Occipital lobe (tissue), 2 donors: Measurements from ENCODE around the gene SNX15. TPM values are rescaled to one million over a fixed set of nuclear protein-coding genes. Genes with fewer than 3 reads are reported as not detected.
"Not testable (repeated sequence)": the region's sequence is repeated elsewhere in the genome, so short reads cannot be mapped to it uniquely, and the experiment has no call there.

Experiments used
- DNase-seq: peaks from one replicate; lab custom pipeline; 2025; lab: John Stamatoyannopoulos, UW
- total RNA-seq: library from RNA; depleted of rRNA; stranded (reverse); fragments of >200 nt; gene quantifications from one replicate; pipeline ENCODE4 v1.2.3, GENCODE V29; 2014

Gene SNX15, protein sequence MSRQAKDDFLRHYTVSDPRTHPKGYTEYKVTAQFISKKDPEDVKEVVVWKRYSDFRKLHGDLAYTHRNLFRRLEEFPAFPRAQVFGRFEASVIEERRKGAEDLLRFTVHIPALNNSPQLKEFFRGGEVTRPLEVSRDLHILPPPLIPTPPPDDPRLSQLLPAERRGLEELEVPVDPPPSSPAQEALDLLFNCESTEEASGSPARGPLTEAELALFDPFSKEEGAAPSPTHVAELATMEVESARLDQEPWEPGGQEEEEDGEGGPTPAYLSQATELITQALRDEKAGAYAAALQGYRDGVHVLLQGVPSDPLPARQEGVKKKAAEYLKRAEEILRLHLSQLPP
- 19.0 TPM for total RNA-seq

DNA sequence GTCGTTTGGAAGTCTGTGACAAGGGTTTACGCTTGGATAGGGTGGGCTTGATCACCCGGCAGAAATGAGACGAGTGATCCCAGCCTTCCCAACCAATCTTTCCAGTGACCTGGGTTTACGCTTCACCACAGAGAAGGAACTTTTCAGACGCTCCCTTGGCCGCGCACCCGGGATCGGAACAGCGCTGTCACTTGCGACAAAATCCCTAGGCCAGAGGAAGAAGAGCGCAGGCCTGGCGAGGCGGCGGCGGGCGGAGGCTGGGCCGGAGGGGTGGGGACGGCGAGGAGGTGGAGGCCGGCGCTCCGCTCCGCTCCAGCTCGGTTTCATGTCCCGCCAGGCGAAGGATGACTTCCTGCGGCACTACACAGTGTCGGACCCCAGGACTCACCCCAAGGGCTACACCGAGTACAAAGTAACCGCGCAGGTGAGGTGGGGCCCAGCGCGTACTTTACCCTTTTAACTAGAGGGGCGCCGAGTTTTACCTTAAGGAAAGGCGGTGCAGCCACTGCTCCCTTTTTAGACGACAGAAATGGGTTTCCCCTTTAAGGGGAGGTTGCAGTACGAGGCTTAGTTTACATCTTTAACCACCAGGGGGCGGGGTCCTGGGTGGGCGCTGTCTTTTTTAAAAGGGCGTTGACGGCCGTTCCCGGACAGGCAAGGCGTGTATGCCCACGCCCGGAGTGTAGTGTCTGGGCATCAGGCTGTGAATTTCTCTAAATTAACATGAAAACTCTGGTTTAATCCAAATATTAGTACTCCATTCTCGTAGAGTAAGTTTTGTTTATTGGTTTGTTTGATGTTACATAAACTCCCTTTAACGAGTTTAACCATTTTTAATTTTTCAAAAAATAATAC is at the start of gene SNX15:
TSS of gene SNX15 (plus strand) at position 227 of the 855 bp plus-strand sequence. CDS start at position 326, 99 bp downstream.
- DNase-seq, result peak; percentile 90

DNA sequence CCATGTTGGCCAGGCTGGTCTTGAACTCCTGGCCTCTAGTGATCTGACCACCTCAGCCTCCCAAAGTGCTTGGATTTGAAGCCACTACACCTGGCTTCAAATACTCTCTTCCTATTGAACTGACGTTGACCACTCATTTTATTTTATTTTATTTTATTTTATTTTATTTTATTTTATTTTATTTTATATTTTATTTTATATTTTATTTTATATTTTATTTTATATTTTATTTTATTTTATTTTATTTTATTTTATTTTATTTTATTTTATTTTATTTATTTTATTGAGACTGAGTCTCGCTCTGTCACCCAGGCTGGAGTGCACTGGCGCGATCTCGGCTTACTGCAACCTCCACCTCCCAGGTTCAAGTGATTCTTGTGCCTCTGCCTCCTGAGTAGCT is 43.9 kb upstream of the SNX15 start:
- DNase-seq, result not testable (repeated sequence)

DNA sequence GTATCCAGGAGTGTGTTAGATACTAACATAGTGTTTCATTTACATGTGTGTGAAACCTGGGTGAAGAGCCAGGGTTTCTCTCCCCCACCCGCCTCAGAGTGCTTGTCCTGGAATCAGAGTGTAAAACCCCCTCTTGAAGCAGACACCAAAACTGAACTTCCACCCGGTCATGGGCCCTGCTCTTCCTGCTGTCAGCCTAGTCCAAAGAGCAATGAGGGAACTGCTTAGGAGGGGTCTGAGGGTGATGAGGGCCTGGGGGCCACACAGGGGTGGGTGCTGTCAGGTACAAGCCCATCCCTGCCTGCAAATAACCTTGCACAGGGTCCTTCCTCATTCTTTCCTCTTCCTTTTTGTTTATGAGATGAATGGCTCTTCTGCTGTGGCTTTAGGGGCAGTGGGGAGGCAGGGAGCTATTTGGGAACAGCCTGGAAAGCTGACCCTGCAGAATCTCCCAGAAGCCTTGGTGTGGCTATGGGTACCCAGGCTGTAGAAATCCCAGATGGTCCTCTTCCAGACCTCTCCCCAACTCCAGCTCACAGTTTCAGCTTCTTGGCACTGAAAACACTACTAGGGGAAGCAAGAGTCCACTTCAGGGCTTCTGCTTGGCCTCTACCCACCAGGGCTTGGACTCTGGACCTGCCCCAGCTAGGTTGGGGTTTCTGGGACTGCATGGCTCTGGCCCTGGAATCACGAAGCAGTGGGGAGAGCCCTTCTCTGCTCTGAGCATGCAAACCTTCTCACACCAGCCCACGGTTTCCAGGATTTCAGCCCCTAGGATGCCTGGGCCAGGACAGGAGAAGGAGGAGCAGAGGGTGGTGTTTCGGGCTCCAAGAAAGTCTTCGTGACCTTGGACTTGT is 39.0 kb upstream of the SNX15 start:
- DNase-seq, result no peak

DNA sequence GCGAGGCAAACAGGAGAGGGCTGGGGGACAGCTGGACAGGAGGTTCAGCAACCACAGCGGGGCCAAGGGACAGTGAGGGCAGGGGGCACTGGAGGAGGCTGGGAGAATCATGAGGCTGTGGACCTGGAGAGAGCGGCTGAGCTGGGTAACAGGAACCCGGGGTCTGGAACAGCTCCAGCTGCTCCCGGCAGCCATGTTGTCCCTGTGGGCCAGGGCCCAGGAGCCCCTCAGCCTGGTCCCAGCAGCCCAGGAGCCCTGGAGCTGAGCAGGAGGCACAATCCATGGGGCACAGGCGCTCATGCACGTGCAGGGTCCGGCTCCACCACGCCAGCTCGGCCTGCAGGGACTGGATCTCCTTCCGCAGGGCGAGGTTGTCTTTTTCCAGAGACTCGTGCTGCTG is 37.8 kb upstream of the SNX15 start:
- no peak for DNase-seq

DNA sequence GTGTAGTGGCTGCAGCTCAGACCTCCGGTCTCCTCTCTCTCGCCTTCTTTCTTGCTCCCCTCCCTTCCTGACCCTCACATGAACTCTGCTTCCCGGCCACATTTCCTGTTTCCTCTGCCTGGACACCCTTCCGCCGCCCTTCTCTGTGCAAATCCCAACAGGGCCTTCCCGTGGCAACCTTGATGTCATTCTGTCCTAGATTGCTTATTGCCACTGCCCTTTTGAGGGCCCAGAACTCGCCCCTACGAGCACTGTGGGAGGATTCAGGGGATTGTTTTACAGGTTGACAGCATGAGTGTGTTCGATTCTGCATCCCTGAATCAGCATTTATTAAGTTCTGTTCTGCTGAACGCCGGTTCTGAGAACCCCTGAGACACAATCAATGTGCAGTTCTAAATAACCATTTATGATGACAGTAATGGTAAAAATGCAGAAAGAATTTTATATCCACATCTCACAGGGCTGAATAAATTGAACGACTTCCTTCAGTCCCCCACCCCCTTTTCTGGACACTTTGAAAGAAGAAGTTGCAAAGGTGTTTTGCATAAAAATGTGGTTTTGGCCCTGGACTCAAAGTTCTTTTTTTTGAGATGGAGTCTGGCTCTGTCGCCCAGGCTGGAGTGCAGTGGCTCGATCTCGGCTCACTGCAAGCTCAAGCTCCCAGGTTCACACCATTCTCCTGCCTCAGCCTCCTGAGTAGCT is 36.9 kb upstream of the SNX15 start:
- no peak for DNase-seq

DNA sequence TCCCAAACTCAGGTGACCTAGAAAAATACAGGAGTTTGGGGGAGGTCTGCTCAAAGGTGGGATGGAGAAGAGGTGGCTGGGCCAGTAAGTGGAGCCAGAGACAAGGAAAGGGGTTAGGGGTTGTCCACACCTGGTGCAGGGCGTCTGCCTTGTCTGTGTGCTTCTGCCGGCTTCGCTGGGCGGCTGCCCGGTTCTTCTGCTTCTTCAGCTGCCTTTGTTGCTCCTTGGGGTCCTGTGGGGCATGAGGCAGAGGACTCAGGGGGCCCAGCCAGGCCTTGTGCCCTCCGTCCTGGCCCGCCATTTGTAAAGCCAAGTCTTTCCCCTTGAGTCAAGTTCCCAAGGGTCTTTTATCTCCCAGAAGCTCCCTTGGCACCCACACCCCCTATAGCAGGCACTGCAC is 32.9 kb upstream of the SNX15 start:
- no peak for DNase-seq

DNA sequence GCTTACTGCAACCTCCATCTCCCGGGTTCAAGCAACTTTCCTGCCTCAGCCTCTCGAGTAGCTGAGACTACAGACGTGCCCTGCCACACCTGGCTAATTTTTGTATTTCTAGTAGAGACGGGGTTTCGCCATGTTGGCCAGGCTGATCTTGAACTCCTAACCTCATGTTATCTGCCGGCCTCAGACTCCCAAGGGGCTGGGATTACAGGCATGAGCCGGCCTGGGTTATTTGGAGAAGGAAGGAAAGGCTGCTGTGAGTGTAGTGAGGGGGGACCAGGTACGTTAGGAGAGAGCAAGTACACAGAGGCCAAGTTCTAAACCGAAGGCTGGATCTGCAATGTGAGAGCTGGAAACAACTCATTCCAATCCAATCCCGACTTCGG is 30.9 kb upstream of the SNX15 start:
- no peak for DNase-seq

DNA sequence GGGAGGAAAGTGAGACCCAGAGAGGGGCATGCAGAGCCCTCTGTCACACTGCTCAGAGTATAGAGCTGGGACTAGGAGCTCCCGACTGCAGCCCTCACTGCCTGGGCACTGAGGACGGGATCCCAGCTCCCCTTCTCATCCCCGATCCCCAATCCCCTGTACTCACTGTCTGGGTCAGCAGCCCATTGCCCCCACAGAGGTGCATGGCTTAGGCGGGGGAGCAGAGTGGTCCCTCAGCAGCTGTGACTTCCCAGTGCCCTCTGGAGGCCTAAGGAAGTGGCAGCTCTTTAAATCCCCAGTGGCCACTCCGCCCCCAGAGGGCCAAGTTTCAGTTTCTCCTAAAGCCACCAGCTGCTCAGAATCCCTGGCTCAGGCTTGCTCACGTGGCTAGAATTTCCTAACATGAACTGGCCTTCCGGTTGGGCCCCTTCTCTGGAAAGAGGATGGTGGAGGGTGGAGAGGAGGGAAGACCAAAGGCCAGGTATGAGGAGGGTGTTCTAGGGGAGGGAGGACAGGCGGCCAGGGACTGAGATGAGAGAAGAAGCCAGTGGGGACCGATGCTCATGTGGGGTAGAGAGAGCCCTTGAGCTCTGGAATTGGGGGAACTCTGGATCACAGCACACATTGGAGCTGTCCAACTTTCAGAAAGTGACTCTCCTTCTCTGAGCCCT is 30.4 kb upstream of the SNX15 start, which contains the start of gene BATF2:
TSS of gene BATF2 (minus strand) at position 262 of the 671 bp plus-strand sequence. CDS start at position 205, 57 bp downstream.
- DNase-seq, result peak; percentile 35

DNA sequence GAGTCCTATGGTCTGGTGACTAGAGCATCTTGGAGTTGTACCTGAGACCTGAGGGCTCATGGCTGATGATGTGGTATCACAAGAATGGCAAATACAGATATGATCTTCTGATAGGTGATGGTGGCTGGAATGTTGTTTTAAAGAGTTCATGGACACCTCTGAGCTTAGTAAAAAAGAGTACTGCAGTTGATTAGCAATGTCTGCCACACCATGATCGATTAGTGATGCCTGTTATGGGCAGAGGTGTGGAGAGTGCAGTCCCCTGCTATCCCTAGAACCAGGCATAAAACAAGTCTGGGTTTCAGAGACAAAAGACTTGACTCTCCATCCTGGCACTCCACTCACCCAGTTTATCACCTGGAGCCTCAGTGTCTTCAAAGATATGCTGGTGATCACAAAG is 29.1 kb upstream of the SNX15 start:
- no peak for DNase-seq

DNA sequence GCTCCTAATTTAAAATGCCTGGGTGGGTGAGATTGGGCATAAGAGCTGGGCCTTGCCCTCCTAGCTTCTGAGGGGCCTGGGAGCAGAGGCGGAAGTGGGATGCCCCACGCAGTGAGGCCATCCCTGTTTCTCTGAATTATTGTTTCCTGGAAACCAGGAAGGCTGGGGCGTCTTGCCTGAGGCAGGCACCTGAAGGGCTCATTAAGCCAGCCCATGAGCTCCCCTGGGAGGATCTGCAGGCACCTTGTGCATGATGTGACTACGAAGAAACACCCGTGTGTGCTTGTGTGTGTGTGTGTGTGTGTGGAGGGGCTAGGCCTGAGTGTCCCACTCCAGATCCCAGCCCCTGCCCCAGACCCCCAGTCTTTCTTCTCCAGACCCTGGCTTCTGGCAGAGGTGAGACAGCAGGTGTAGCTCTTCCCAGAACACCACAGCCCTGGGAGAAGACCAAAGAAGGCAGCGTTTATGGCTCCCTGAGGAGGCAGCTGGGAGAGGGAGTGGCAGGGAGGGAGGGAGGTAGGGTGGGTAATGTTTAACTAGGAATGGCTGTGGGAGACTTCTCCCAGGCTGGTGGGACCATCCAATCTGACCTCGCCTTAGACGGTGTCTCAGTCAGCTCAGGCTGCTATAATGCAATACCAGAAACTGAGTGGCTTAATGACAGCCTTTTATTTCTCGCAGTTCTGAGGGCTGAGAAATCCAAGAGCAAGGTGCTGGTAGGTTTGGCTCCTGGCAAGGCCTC is 28.4 kb upstream of the SNX15 start:
- no peak for DNase-seq

DNA sequence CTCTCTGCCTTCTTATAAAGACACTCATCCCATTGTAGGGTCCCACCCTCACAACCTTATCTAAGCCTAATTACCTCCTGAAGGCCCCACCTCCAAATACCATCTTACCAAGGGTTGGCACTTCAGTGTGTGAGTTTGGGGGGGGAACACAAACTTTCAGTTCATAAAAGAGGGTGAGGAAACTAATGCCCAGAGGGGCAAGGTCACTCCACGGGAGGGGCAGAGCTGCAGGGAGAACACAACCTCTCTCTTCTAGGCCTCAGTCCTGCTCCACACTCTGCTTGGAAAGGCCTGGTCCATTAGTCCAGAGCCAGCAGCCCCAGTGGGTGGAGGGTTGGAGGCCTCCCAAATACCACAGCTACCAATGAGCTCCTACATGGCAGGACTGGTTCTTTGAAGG is 27.8 kb upstream of the SNX15 start:
- DNase-seq, result no peak

DNA sequence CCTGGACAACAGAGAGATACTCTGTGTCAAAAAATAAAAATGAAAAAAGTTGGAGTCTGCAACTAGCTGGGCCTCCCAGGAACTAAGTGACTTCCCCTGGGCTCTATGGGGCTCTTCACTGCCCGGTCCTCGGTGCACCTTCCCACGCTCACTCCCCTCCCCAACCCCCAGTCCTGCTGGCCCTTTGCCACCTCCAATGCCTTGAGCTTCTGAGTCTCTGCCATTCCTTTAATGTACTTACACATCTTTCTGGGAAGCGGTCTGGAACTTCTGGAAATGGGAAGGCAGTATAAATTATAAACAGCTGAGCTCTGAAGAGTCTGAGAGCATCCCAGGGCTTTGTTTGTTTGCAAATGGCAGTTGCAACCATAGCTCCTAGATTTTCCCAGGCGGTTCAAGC is 24.5 kb upstream of the SNX15 start:
- no peak for DNase-seq

DNA sequence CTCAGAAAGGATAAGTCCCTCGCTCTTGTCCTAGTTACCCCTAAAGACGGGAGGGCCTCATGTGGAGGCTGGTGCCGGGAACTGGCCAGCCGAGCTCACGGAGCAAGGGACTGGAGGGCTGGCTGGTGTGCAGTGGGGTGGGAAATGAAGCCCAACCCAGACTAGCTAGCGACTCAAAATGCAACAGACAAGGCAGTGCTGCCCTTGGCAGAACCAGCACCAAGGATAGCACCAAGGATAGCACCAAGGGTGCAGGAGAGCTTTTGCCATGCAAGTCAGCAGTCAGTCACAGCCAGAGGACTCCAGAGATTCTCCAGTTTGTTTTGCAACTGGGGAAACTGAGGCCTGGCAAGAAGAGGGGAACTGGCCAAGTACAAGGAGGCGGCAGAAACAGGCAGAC is 24.0 kb upstream of the SNX15 start:
- no peak for DNase-seq

DNA sequence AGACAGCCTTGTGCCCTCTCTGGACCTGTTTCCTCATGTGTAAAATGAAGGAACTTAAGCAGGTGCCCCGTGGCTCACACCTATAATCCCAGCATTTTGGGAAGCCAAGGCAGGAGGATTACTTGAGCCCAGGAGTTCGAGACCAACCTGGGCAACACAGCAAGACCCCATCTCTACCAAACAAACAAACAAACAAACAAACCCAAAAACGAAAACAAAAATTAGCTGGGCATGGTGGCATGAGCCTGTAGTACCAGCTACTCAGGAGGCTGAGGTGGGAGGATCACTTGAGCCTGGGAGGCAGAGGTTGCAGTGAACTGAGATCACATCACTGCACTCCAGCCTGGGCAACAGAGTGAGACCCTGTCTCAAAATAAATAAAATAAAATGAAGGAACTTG is 23.3 kb upstream of the SNX15 start:
- DNase-seq, result not testable (repeated sequence)

DNA sequence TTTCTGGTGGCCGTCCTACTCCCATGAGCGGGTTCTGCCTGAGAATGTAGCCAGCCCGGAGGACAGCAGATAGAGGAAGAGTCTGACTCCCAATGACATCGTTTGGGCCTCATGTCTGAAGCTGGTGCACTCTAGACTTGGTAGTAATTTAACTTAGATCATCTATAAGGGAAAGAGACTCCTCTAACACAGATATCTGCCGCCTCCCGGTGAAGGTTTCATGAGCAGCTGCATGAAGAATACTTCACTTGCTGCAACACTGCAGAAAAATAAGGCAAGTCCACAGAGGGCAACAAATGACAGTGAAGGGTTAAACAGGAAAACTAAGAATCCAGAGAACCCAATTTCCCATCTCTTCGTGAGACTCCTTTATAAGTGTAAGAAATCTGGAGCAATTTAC is 19.2 kb upstream of the SNX15 start:
- no peak for DNase-seq

DNA sequence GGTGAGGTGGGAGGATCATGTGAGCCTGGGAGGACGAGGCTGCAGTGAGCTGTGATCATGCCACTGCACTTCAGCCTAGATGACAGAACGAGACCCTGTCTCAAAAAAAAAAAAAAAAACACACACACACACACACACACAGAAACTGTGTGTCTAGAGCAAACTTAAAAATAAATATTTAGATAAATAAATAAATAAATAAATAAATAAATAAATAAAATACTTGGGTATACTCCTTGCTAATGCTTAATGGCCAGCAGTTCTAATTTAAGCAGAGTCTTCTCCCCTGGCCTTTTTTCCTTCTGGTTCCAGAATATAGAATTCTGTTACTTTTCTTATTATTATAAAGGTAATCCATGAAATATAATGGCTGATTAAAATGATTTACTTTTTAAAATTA is 18.4 kb upstream of the SNX15 start:
- no peak for DNase-seq

DNA sequence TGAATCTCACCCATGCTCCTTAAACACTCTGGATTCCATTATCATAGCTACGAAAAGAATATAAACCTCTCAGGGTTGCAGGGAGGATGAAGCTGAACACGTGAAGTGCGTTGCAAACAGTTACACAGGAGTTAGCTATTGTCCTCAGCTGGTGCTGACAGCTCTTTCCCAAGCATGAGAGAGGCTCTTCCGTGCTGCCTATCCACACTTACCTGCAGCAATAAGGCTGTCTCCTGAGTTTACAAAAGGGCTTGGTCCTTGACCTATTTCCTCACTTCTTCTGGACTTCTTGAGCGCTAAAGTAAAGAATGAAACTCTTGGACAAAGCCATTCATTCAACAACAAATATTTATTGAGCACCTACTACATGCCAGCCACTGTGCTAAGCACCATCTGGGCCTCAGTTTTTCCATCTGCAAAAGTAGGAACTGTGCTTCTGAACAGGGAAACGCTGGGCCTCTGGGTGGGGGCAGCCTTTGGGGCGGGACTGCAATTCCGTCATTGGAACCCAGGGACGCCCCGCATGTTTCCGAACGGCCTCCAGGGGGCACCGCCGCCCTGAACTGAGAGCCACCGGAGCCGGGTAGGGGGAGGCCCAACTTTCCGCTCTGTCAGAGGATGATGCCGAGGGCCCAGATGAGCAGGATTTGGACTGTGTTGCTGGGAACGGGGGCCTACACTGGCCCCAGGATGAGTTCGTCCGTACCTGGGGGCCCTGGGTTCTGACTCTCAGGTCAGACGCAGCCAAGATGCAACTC is 13.9 kb upstream of the SNX15 start:
- DNase-seq, result peak; percentile 73

DNA sequence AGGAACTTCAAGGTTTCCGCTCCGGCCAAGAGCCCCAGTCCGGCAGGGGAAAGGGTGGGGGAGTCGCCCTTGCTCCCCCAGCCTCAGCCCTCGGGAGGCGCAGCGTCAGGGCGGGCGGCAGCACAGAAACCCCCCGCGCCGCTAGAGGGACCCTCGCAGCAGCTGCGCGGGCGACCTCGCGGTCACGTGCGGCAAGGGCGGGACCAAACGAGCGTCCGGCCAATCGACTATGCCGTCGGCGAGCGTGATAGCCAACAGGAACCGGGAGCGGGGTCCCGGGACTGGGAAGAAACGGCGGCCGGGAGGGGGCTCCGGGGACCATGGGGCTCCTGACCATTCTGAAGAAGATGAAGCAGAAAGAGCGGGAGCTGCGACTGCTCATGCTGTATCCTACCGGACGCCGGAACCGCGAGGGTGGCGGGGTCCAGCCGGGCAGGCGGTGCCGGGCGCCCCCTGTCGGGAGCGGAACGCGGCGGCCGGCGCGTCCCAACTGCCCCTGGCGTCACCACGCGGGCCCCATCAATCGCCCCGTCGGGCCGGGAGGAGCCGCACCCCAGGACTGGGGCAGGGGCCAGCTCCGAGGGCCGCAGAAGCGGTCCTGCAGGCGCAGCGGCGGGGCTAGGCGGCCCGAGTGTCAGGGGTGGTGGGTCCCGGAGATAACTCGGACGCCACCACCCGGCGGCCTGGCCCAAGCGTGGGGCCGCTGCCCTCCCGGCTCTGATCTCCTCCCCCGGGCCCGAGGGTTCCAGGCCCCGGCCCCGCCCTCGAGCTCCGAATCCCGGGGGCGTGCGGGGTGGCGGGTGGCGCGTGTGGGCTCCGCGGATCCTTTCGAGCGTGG is 13.1 kb upstream of the SNX15 start, which contains the start of gene ARL2:
TSS of gene ARL2 (plus strand) at position 273 of the 838 bp plus-strand sequence. CDS start at position 321, 48 bp downstream.
- peak; percentile 83 for DNase-seq
